Measurements from ENCODE around the gene RBBP7. TPM values are rescaled to one million over a fixed set of nuclear protein-coding genes. Genes with fewer than 3 reads are reported as not detected.

Gene RBBP7
- total RNA-seq (2014; rRNA removed; shearing (Covaris generic)) (64.6 and 86.2 TPM in 2 replicates), polyA plus RNA-seq (2016; fragmentation: Nextera tagmentation; extraction: Ambion mirVana) (119 and 124 TPM in 2 replicates)

DNA sequence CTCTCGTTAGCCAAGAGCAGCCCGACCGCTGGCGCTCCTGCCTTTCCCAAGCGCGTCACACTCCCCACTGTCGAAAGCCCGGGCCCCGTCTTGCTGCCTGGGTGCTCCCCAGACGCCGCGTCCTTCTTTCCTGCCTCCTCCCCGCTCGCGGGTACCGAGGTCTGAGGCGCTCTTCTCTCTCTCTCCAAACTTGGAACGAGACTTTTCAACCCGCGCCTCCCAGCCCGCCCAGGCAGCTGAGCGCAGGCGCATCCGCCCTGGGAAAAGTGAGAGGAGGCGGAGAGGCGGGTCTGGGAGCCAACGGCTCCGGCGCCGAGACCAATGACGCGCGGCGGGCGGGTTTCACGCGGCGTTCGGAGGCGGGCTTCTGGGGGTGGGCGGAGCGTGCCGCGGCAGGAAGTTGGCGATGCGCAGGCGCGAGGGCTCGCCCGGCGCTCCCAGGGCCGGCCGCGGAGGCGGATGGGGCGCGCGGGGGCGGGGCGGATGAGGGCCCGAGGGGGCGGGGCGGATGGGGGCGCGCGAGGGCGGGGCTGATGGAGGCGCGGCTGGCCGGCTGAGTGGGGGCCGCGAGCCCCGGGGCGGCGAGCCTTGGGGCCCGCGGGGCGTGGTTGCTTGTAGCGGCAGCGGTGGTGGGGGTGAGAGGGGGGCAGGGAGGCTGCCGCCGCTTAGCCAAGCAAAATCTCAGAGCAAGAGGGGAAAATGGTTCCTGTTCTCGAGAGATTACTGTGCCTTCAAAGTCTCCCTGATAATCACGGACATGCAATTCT is at the start of gene RBBP7:
TSS of gene RBBP7 (minus strand) at position 268 of the 767 bp plus-strand sequence. CDS start 309 bp downstream, outside the sequence.
- in situ Hi-C loops (cut with MboI): no loop called here
- peak within 1 kb of the TSS; percentile 98 for H2AFZ ChIP-seq
- no peaks in the 10 kb centered on the region for H3K9me2 ChIP-seq (ENCODE audit: insufficient read depth)
- H3K79me2 ChIP-seq (ENCODE audit: insufficient read depth): peaks cover 42% of the 10 kb centered on the region
- H4K20me1 ChIP-seq (ENCODE audit: insufficient read depth): no peaks in the 10 kb centered on the region; the same call in 1 of the 2 replicates
- H3K4me1 ChIP-seq (ENCODE audit: insufficient read depth): peaks cover 8% of the 10 kb centered on the region
- H3K27me3 ChIP-seq (replicated peaks; ENCODE audit: insufficient read depth): no peaks in the 10 kb centered on the region
- no peak for TF ChIP-seq EZH2phosphoT487 (IDR thresholded peaks at IDR 0.05; ENCODE audit: insufficient read depth, low read depth)
- no peak for TF ChIP-seq EZH2 (IDR thresholded peaks at IDR 0.05; ENCODE audit: insufficient read depth, poor library complexity, severe bottlenecking)
- peak within 1 kb of the TSS; percentile 84 for H3K4me2 ChIP-seq (ENCODE audit: unreplicated experiment)
- peak within 1 kb of the TSS; percentile 98 for H3K27ac ChIP-seq
- WGBS, 2 experiments (ENCODE audit: low coverage in 1 of 2, low lambda C conversion rate in 2 of 2, missing lambda C conversion rate in 2 of 2): 0 to 2% methylated on average over 4 to 36 of the region's 84 CpGs
- H3F3A ChIP-seq (ENCODE audit: insufficient read depth): no peaks in the 10 kb centered on the region
- DNase-seq: peak; percentile 91
- no peaks in the 10 kb centered on the region for H3K36me3 ChIP-seq (ENCODE audit: low read depth)
- peak within 1 kb of the TSS; percentile 98 for H3K9ac ChIP-seq
- H3K9me3 ChIP-seq (ENCODE audit: low read depth): no peaks in the 10 kb centered on the region
- peak within 1 kb of the TSS; percentile 87 for H3K4me3 ChIP-seq

DNA sequence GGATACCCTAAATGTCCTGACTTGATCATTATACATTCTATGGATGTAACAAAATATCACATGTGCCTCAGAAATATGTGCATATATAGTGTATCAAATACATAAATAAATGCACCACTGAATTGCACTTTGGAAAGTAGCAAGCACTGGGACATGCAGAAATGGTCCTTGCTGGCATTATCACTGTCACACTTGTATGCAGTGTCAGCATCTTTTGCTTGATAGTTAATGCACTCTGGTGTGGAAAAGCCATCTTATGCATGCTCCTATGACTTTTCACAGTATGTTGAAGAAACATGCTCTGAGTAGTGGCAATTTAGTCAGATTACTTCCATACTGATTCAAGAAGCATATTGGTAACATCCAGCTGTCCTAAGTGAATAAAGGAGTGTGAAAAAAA is 48.8 kb upstream of the RBBP7 start:
- in situ Hi-C loops (cut with MboI): no loop called here
- TF ChIP-seq EZH2 (IDR thresholded peaks at IDR 0.05; ENCODE audit: insufficient read depth, poor library complexity, severe bottlenecking) (no peak), EZH2phosphoT487 (IDR thresholded peaks at IDR 0.05; ENCODE audit: insufficient read depth, low read depth) (no peak)
- Histone ChIP-seq H3F3A (ENCODE audit: insufficient read depth) (no peaks in the 10 kb centered on the region), H4K20me1 (ENCODE audit: insufficient read depth) (no peaks in the 10 kb centered on the region), H3K4me2 (ENCODE audit: unreplicated experiment) (no peak overlapping the region), H3K27me3 (replicated peaks; ENCODE audit: insufficient read depth) (no peaks in the 10 kb centered on the region), H3K27ac (no peak overlapping the region), H2AFZ (no peak overlapping the region), H3K36me3 (ENCODE audit: low read depth) (no peaks in the 10 kb centered on the region), H3K4me1 (ENCODE audit: insufficient read depth) (no peaks in the 10 kb centered on the region), H3K9me2 (ENCODE audit: insufficient read depth) (no peaks in the 10 kb centered on the region), H3K9me3 (ENCODE audit: low read depth) (no peaks in the 10 kb centered on the region), H3K79me2 (ENCODE audit: insufficient read depth) (no peaks in the 10 kb centered on the region), H3K4me3 (no peak overlapping the region), H3K9ac (no peak overlapping the region)
- no peak for DNase-seq

DNA sequence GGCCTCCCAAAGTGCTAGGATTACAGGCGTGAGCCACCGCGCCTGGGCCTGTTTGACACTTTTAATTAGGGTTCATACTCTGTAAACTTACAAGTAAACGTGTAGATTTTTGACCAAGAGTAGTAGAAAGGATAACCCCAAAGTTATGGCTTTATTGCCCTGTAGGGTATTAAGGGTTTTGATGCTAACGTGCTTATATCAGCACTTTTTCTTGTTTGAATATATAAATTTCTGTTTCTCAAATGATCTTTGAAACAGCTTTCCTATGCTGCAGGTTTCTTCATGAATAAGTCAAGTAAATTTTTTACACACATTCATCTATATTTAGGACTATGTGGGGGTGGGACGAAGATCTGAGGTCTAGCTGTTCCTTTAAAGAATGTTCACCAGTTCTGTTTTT is 47.0 kb upstream of the RBBP7 start:
- no peaks in the 10 kb centered on the region for H3F3A ChIP-seq (ENCODE audit: insufficient read depth)
- no peaks in the 10 kb centered on the region for H4K20me1 ChIP-seq (ENCODE audit: insufficient read depth)
- no peak overlapping the region for H2AFZ ChIP-seq
- H3K9me3 ChIP-seq (ENCODE audit: low read depth): no peaks in the 10 kb centered on the region
- WGBS, 2 experiments (ENCODE audit: low coverage in 1 of 2, low lambda C conversion rate in 2 of 2, missing lambda C conversion rate in 2 of 2): 79 to 81% methylated on average over 6 of the region's 6 CpGs
- no peak overlapping the region for H3K4me3 ChIP-seq
- TF ChIP-seq EZH2phosphoT487 (IDR thresholded peaks at IDR 0.05; ENCODE audit: insufficient read depth, low read depth) (no peak), EZH2 (IDR thresholded peaks at IDR 0.05; ENCODE audit: insufficient read depth, poor library complexity, severe bottlenecking) (no peak)
- no peaks in the 10 kb centered on the region for H3K9me2 ChIP-seq (ENCODE audit: insufficient read depth)
- DNase-seq: no peak
- in situ Hi-C loops (cut with MboI): no loop called here
- H3K36me3 ChIP-seq (ENCODE audit: low read depth): no peaks in the 10 kb centered on the region
- H3K27ac ChIP-seq: no peak overlapping the region
- no peaks in the 10 kb centered on the region for H3K4me1 ChIP-seq (ENCODE audit: insufficient read depth)
- H3K79me2 ChIP-seq (ENCODE audit: insufficient read depth): no peaks in the 10 kb centered on the region
- no peak overlapping the region for H3K9ac ChIP-seq
- H3K27me3 ChIP-seq (replicated peaks; ENCODE audit: insufficient read depth): no peaks in the 10 kb centered on the region
- no peak overlapping the region for H3K4me2 ChIP-seq (ENCODE audit: unreplicated experiment)

DNA sequence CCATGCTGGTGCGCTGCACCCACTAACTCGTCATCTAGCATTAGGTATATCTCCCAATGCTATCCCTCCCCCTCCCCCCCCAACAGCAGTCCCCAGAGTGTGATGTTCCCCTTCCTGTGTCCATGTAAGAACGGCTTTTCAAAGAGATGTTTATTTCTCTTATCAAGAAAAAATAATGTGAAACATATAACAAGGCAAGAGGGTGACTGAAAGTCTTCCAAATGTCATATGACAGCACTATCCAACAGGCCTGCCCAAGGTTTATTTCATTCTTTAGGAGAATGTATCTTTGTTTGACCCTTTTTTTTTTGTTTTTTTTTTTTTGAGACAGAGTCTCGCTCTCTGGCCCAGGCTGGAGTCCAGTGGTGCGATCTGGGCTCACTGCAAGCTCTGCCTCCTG is 46.4 kb upstream of the RBBP7 start:
- Histone ChIP-seq H3K27ac (no peak overlapping the region), H3K4me2 (ENCODE audit: unreplicated experiment) (no peak overlapping the region), H4K20me1 (ENCODE audit: insufficient read depth) (no peaks in the 10 kb centered on the region), H3K27me3 (replicated peaks; ENCODE audit: insufficient read depth) (no peaks in the 10 kb centered on the region), H2AFZ (no peak overlapping the region), H3K4me3 (no peak overlapping the region), H3K36me3 (ENCODE audit: low read depth) (no peaks in the 10 kb centered on the region), H3F3A (ENCODE audit: insufficient read depth) (no peaks in the 10 kb centered on the region), H3K79me2 (ENCODE audit: insufficient read depth) (no peaks in the 10 kb centered on the region), H3K9ac (no peak overlapping the region), H3K4me1 (ENCODE audit: insufficient read depth) (no peaks in the 10 kb centered on the region), H3K9me3 (ENCODE audit: low read depth) (no peaks in the 10 kb centered on the region), H3K9me2 (ENCODE audit: insufficient read depth) (no peaks in the 10 kb centered on the region)
- no peak for DNase-seq
- in situ Hi-C loops (cut with MboI): no loop called here
- 63 to 78% methylated on average over 1 to 5 of the region's 5 CpGs for WGBS, 2 experiments (ENCODE audit: low coverage in 1 of 2, low lambda C conversion rate in 2 of 2, missing lambda C conversion rate in 2 of 2)
- TF ChIP-seq EZH2phosphoT487 (IDR thresholded peaks at IDR 0.05; ENCODE audit: insufficient read depth, low read depth) (no peak), EZH2 (IDR thresholded peaks at IDR 0.05; ENCODE audit: insufficient read depth, poor library complexity, severe bottlenecking) (no peak)

Measured in GM23248 (cell line).